SK-N-SH treated with all-trans-retinoic acid at 6 μM for 48 hours (cell line): ENCODE measurements around the gene TTLL6.

Source experiments
- ATAC-seq: fragments of 200-7000 bp; cut with Tn5 transposase; 3 replicates; pipeline ENCODE4 v1.9.1; 2020; ENCODE audit warnings: mild to moderate bottlenecking, moderate library complexity
- ARNTL ChIP-seq: fragments of 450-650 bp; formaldehyde crosslinking; IDR thresholded peaks from 2 replicates; pipeline ENCODE4 v1.5.0; 2020; ENCODE audit warnings: low read depth, mild to moderate bottlenecking, moderate library complexity, borderline replicate concordance
- BACH2 ChIP-seq: fragments of 250-450 bp; sonication (Bioruptor Pico); IDR thresholded peaks from 2 replicates; pipeline ENCODE4 v1.9.0; 2021; ENCODE audit warnings: mild to moderate bottlenecking, borderline replicate concordance
- CSDC2 ChIP-seq: fragments of 250-450 bp; sonication (Bioruptor Pico); IDR thresholded peaks from 2 replicates; pipeline ENCODE4 v1.5.0; 2020; ENCODE audit warnings: mild to moderate bottlenecking, moderate library complexity
- GLIS3 ChIP-seq: fragments of 250-450 bp; sonication (Bioruptor Pico); IDR thresholded peaks from 2 replicates; pipeline ENCODE4 v1.5.0; 2020; ENCODE audit warnings: mild to moderate bottlenecking, moderate library complexity
- ISL1 ChIP-seq: fragments of 250-450 bp; sonication (Bioruptor Pico); IDR thresholded peaks from 2 replicates; pipeline ENCODE4 v2.1.2; 2022; ENCODE audit warnings: mild to moderate bottlenecking, moderate library complexity
- OSR1 ChIP-seq: fragments of 250-450 bp; sonication (Bioruptor Pico); IDR thresholded peaks from 2 replicates; pipeline ENCODE4 v1.8.0; 2022; ENCODE audit warnings: moderate library complexity, mild to moderate bottlenecking, inconsistent platforms
- PPARA ChIP-seq: fragments of 250-450 bp; sonication (Bioruptor Pico); IDR thresholded peaks from 2 replicates; pipeline ENCODE4 v1.5.0; 2020; ENCODE audit warnings: mild to moderate bottlenecking, borderline replicate concordance
- RARB ChIP-seq: fragments of 250-450 bp; sonication (Bioruptor Pico); IDR thresholded peaks from 2 replicates; pipeline ENCODE4 v1.8.0; 2021; ENCODE audit warnings: mild to moderate bottlenecking, moderate library complexity
- SNAI2 ChIP-seq: fragments of 250-450 bp; sonication (Bioruptor Pico); IDR thresholded peaks from 2 replicates; pipeline ENCODE4 v1.5.0; 2020; ENCODE audit warnings: mild to moderate bottlenecking, moderate library complexity
- TCF4 ChIP-seq: fragments of 250-450 bp; sonication (Bioruptor Pico); IDR thresholded peaks from 2 replicates; pipeline ENCODE4 v1.8.0; 2021; ENCODE audit warnings: mild to moderate bottlenecking, moderate library complexity, borderline replicate concordance
- TOX ChIP-seq: fragments of 250-450 bp; sonication (Bioruptor Pico); IDR thresholded peaks from 2 replicates; pipeline ENCODE4 v1.8.0; 2021; ENCODE audit warnings: mild to moderate bottlenecking, moderate library complexity, borderline replicate concordance
- ZC3H10 ChIP-seq: fragments of 250-450 bp; sonication (Bioruptor Pico); IDR thresholded peaks from 2 replicates; pipeline ENCODE4 v1.5.1; 2021; ENCODE audit warnings: mild to moderate bottlenecking, moderate library complexity
- ZFP3 ChIP-seq: fragments of 250-450 bp; sonication (Bioruptor Pico); IDR thresholded peaks from 2 replicates; pipeline ENCODE4 v1.5.0; 2020; ENCODE audit warnings: mild to moderate bottlenecking, moderate library complexity
- ZFP30 ChIP-seq: fragments of 450-650 bp; formaldehyde crosslinking; IDR thresholded peaks from 2 replicates; pipeline ENCODE4 v1.5.0; 2022; ENCODE audit warnings: mild to moderate bottlenecking, moderate library complexity
- ZNF565 ChIP-seq: fragments of 450-650 bp; formaldehyde crosslinking; conservative IDR thresholded peaks from 2 replicates; pipeline ENCODE4 v1.5.0; 2020; ENCODE audit warnings: low read depth, mild to moderate bottlenecking, moderate library complexity
- ZNF8 ChIP-seq: fragments of 450-650 bp; formaldehyde crosslinking; IDR thresholded peaks from 2 replicates; pipeline ENCODE4 v1.5.0; 2020; ENCODE audit warnings: mild to moderate bottlenecking, moderate library complexity
- TF ChIP-seq, protein P1 (sequence below): fragments of 250-450 bp; sonication (Bioruptor Pico); IDR thresholded peaks from 2 replicates; pipeline ENCODE4 v1.8.0; 2020; ENCODE audit warnings: mild to moderate bottlenecking, moderate library complexity, borderline replicate concordance
- TF ChIP-seq, protein P2 (sequence below): fragments of 250-450 bp; sonication (Bioruptor Pico); IDR thresholded peaks from 2 replicates; pipeline ENCODE4 v1.5.0; 2020; ENCODE audit warnings: mild to moderate bottlenecking, moderate library complexity
- TF ChIP-seq, protein P3 (sequence below): fragments of 250-450 bp; sonication (Bioruptor Pico); IDR thresholded peaks from 2 replicates; pipeline ENCODE4 v1.8.0; 2021; ENCODE audit warnings: low read depth, mild to moderate bottlenecking, moderate library complexity, borderline replicate concordance
- TF ChIP-seq, protein P4 (sequence below): fragments of 250-450 bp; sonication (Bioruptor Pico); IDR thresholded peaks from 2 replicates; pipeline ENCODE4 v1.5.1; 2021; ENCODE audit warnings: mild to moderate bottlenecking, moderate library complexity

TTLL6 gene

DNA sequence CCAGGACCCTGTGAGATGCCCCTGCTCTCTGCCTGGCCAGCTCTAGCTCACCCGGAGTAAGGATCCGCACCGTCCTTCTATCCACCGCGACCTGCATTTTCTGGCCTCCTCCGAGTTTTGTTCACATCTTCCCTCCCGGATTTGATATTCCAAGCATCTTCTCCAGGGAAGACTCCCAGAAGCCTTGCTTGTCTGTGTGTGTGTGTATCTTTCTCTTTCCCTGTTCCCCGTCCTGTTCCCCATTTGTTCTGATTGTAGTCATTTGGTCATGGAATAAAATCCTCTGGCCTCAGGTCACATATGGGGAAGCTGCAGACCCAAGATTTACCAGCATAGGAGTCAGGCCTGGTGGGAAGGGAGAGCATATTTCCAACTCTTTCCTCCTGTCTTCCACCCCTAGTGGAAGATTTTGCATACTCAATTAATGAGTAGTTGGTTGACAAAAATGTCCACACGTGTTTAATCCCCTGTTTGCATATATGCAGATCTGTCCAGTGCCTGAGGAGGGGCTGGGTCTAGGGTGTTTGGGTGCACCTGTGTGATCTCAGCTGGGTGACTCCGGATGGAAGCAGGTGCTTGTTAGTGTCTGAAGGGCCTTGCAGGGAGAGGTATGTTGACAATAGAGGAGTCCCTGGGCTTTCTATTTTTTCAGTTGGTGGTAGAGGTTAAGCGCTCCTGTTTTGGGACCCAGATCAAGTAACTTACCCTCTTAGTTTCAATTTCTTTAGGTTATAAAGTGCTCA, 96.6 kb downstream of the TTLL6 start:
- no peak for TF ChIP-seq GLIS3 (CRISPR knock-in tag)
- no peak for TF ChIP-seq TOX (CRISPR knock-in tag)
- no peak for TF ChIP-seq TCF4 (CRISPR knock-in tag)
- no peak for TF ChIP-seq ZNF565 (CRISPR knock-in tag)
- no peak for TF ChIP-seq ZFP3
- no peak for TF ChIP-seq BACH2 (CRISPR knock-in tag)
- no peak for TF ChIP-seq OSR1 (CRISPR knock-in tag)
- TF ChIP-seq ISL1 (CRISPR knock-in tag): no peak
- no peak for TF ChIP-seq SNAI2 (CRISPR knock-in tag)
- TF ChIP-seq, protein P1, sequence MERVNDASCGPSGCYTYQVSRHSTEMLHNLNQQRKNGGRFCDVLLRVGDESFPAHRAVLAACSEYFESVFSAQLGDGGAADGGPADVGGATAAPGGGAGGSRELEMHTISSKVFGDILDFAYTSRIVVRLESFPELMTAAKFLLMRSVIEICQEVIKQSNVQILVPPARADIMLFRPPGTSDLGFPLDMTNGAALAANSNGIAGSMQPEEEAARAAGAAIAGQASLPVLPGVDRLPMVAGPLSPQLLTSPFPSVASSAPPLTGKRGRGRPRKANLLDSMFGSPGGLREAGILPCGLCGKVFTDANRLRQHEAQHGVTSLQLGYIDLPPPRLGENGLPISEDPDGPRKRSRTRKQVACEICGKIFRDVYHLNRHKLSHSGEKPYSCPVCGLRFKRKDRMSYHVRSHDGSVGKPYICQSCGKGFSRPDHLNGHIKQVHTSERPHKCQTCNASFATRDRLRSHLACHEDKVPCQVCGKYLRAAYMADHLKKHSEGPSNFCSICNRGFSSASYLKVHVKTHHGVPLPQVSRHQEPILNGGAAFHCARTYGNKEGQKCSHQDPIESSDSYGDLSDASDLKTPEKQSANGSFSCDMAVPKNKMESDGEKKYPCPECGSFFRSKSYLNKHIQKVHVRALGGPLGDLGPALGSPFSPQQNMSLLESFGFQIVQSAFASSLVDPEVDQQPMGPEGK (CRISPR knock-in tag): no peak
- no peak for TF ChIP-seq ZNF8 (CRISPR knock-in tag)
- TF ChIP-seq, protein P2, sequence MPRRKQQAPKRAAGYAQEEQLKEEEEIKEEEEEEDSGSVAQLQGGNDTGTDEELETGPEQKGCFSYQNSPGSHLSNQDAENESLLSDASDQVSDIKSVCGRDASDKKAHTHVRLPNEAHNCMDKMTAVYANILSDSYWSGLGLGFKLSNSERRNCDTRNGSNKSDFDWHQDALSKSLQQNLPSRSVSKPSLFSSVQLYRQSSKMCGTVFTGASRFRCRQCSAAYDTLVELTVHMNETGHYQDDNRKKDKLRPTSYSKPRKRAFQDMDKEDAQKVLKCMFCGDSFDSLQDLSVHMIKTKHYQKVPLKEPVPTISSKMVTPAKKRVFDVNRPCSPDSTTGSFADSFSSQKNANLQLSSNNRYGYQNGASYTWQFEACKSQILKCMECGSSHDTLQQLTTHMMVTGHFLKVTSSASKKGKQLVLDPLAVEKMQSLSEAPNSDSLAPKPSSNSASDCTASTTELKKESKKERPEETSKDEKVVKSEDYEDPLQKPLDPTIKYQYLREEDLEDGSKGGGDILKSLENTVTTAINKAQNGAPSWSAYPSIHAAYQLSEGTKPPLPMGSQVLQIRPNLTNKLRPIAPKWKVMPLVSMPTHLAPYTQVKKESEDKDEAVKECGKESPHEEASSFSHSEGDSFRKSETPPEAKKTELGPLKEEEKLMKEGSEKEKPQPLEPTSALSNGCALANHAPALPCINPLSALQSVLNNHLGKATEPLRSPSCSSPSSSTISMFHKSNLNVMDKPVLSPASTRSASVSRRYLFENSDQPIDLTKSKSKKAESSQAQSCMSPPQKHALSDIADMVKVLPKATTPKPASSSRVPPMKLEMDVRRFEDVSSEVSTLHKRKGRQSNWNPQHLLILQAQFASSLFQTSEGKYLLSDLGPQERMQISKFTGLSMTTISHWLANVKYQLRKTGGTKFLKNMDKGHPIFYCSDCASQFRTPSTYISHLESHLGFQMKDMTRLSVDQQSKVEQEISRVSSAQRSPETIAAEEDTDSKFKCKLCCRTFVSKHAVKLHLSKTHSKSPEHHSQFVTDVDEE (CRISPR knock-in tag): no peak
- no peak for TF ChIP-seq ZC3H10 (CRISPR knock-in tag)
- TF ChIP-seq ARNTL (CRISPR knock-in tag): no peak
- TF ChIP-seq, protein P3, sequence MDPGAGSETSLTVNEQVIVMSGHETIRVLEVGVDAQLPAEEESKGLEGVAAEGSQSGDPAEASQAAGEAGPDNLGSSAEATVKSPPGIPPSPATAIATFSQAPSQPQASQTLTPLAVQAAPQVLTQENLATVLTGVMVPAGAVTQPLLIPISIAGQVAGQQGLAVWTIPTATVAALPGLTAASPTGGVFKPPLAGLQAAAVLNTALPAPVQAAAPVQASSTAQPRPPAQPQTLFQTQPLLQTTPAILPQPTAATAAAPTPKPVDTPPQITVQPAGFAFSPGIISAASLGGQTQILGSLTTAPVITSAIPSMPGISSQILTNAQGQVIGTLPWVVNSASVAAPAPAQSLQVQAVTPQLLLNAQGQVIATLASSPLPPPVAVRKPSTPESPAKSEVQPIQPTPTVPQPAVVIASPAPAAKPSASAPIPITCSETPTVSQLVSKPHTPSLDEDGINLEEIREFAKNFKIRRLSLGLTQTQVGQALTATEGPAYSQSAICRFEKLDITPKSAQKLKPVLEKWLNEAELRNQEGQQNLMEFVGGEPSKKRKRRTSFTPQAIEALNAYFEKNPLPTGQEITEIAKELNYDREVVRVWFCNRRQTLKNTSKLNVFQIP (CRISPR knock-in tag): no peak
- no peak for ATAC-seq

DNA sequence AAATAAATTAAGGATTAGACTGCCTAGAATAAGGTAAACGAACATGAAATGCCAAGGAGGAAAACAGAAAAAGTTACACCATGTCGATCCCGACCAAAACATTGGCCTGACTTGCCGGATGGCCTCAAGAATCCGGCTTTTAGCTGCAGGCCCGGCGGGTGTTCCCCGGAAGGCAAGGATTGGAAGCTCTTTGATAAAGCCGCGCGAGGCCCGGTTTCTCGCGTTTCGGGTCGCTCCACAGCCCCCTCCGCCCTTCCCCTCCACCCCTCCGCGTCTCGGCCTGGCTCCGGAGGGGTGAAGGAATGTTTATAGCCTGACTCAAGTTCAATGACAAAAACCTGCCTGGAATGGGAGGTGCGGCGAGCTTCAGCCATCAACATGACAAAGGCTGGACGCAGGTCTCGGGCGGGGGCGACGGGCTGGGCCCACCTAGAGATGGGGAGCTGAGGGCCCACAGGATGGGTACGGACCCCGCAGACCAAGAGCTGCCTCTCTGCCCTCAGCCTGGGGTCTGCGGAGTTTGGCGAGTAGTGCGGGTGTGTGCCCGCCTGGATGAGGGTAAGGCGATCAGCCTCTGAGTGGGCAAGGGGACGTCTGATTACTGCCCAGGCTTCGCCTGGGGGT, 97.3 kb downstream of the TTLL6 start:
- TF ChIP-seq ZFP30 (no peak), ZNF8 (CRISPR knock-in tag) (no peak), ZC3H10 (CRISPR knock-in tag) (no peak), GLIS3 (CRISPR knock-in tag) (no peak), ZFP3 (no peak), CSDC2 (CRISPR knock-in tag) (no peak), ARNTL (CRISPR knock-in tag) (no peak), PPARA (CRISPR knock-in tag) (no peak), ISL1 (CRISPR knock-in tag) (no peak), ZNF565 (CRISPR knock-in tag) (no peak), TCF4 (CRISPR knock-in tag) (no peak), RARB (CRISPR knock-in tag) (no peak), TOX (CRISPR knock-in tag) (no peak), SNAI2 (CRISPR knock-in tag) (no peak)
- TF ChIP-seq, protein P2 (CRISPR knock-in tag): no peak
- TF ChIP-seq, protein P4, sequence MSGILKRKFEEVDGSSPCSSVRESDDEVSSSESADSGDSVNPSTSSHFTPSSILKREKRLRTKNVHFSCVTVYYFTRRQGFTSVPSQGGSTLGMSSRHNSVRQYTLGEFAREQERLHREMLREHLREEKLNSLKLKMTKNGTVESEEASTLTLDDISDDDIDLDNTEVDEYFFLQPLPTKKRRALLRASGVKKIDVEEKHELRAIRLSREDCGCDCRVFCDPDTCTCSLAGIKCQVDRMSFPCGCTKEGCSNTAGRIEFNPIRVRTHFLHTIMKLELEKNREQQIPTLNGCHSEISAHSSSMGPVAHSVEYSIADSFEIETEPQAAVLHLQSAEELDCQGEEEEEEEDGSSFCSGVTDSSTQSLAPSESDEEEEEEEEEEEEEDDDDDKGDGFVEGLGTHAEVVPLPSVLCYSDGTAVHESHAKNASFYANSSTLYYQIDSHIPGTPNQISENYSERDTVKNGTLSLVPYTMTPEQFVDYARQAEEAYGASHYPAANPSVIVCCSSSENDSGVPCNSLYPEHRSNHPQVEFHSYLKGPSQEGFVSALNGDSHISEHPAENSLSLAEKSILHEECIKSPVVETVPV (CRISPR knock-in tag): no peak
- TF ChIP-seq, protein P3 (CRISPR knock-in tag): no peak
- TF ChIP-seq, protein P1 (CRISPR knock-in tag): no peak
- TF ChIP-seq, all 23 proteins: peak for 0
- no peak for ATAC-seq
